Fibroblast of the conjunctiva (primary cell): Measurements from ENCODE around the gene MRPL16.

ENCODE experiments used
- DNase-seq: peaks from one replicate; pipeline ENCODE4 v3.0.0-alpha.2; 2010; ENCODE audit warnings: low read depth

The MRPL16 gene

DNA sequence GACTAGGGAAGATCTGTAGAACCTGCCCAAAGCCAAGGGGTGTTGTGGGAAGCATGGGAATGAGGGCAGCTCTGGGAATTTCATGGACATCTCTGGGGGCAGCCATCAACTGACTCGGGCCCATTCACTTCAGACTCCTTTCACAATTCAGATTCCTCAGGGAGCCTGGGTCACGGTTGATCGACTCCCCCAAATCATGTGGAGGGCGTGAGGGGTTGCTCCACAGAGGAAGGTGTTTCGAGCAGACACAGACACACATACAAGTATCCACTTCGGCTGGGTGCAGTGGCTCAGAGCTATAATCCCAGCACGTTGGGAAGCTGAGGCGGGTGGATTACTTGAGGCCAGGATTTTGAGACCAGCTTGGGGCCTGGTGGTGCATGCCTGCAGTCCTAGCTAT is 39.7 kb downstream of the MRPL16 start:
- DNase-seq, result no peak

DNA sequence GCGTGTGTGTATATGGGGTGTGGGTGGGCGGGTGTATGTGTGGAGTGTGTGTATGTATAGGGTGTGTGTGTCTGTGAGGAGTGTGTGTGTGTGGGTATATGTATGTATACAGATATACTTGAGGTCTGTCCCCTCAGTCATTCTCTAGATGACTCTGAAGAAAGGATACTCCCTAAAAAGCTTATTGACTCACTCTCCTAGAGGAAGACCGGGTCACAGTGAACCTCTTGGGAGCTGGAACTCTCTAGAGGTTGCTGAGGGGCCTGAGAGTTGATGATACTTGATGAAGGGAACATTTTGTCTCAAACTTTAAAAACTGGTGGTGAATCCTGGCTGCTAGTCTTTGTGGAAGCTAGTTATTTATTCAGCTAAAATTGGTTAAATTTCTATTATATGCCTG is 40.3 kb downstream of the MRPL16 start:
- no peak for DNase-seq

DNA sequence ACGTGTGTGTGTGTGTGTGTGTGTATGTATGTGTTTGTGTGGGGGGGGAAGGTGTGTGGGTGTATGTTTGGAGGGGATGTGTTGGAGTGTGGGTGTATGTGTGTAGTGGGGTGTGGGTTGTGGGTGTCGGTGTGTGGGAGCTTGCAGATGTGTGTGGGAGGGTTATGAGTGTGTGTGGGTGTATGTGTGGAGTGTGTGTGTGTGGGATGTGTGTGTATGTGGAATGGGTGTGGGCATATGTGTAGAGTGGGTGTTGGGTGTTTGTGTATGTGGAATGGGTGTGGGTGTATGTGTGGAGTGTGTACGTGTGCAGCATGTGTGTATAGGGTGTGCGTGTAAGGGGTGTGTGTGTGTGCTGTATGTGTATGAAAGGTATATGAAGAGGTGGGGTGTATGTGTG is 40.8 kb downstream of the MRPL16 start:
- DNase-seq, result no peak

DNA sequence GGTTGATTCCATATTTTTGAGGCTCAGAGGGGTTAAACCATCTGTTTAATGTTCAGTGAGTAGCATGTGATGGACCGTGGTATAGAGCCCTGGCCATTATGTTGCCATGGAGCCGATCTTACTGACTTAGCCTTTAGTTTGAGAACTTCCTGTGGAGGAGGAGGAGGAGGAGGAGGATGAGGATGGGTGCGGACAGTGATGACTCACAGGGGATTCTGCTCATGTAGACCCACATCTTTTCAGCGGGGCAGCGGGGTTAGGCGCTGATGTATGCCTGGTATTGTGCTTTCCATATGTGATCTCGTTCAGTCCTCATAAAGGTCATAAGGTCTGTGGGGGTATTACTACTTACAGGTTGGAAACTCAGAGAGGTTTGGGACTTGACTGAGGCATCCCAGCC is 41.5 kb downstream of the MRPL16 start:
- DNase-seq, result no peak

DNA sequence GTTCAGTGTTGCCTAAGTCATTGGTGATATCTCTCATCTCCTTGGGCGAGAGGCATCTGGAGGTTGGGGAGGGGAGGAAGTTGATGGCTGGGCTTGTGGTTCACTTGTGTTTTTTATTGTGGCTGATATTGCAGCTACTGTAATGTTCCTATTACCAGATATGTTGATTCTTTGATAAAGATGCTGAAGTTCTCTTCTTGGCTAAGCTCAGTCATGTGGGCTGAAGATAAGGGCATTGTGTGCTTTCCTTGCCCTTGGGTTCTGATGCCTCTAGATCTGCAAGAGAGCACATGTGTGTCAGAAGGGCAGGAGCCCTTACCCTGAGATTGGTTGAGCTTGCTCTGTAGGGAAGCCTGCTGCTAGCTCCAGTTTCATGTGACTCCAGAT is 43.4 kb downstream of the MRPL16 start:
- DNase-seq, result no peak

DNA sequence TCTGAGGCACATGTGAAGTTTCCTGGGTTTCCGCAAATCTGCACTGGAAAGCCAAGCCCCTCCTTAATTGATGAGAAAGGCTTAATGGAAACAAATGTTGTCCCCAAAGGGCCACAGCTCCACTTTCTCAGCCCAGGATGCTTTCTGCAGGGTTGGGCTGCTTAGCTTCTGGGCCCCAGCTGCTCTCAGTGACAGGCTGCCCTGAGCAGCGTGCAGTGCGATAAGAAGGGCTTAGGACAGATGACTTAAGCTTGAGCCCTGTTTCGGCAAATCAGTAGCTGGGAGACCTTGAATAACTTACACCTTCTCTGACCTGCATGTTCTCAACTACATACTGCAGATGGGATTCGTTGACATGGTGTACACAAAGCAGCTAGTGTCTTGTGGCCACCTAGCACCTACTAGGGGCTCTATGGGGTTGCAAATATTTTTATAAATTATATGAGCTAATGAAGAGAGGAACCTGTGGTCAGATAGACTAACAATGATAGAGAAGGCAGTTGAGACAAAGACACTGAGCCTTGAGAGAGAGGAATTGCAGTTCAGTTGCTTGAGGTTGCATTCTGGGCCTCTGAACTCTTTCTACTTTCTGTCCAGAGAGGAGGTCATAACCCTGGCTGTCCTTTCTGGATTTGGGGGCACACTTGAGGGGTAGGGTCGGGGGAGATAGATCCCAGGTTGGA is 43.9 kb downstream of the MRPL16 start:
- no peak for DNase-seq

DNA sequence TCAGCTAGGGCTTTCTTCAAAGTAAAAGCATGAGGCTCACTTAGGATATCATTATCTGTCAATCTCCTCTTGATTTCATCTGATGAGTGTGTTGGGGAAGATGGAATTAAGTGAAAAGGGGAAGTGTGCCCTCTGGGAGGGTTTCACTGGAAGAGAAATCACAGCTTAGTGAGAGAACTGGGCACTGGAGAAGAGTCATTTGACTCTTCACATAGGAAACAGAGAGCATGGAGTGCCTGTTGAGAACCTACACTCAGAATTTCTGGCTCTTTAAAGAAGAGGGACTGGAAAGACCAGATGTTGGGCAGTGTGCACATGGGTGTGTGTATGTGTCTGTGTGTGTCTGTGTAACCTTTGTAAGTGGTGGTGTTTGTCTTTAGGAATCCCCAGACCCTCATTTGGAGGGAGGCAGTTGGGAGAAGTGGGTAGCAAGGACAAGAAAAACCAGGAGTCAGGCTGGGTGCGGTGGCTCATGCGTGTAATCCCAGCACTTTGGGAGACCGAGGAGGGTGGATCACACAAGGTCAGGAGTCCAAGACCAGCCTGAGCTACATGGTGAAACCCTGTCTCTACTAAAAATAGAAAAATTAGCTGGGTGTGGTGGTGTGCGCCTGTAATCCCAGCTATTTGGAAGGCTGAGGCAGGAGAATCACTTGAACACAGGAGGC is 45.4 kb downstream of the MRPL16 start:
- DNase-seq, result no peak

DNA sequence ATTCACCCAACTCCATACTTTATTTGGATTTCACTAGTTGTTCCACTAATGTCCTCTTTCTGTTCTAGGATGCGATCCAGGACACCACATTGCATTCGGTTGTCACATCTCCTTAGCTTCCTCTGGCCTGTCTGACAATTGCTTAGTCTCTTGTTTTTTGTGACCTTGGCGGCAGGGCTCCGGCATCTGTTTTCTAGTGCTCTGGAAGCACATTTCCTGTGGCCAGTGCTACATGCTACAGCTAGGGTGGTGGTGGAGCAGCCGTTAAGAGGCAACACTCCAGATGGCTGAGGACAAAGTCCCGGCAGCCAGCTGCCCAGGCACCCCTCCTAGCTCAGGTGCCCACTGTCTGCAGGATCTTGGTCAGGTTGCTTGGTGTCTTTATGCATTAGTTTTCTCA is 48.6 kb downstream of the MRPL16 start:
- DNase-seq, result no peak

DNA sequence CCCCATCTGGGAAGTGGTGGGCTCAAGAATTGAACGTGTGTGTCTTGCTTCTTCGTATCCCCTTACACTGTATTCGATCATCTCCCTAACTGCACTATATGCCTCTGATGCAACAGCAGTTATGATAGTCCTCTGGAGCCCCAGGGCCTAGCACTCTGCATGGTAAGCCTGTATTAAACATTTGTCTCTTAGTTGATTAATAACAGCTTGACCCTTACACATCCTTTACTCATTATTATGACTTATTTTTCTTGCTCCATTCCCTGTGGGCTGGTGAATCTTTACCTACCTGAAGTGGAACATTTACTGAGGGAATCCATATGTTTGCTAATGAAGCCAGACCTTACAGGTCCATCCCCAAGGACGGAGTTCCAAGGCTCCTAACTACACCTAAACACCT is 49.8 kb downstream of the MRPL16 start:
- DNase-seq, result no peak

DNA sequence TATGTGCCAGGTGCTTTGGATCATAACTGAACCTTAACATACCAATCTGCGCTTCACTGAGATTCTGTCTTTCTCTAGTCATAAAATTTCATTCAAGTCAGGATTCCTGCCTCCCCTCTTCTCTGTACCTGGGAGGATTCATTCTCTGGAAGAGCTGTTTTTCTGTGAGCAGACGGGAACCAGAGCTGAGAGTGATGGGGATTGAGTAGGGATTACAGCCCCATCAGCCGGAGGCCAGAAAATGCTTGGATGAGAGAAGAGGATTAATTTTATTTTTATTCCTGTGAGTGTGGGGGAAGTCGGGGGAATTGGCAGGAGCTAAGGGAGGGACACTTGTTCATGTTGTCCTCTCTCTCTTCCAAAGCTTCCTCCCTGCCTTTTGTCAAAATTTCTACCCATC is 50.7 kb downstream of the MRPL16 start:
- no peak for DNase-seq

DNA sequence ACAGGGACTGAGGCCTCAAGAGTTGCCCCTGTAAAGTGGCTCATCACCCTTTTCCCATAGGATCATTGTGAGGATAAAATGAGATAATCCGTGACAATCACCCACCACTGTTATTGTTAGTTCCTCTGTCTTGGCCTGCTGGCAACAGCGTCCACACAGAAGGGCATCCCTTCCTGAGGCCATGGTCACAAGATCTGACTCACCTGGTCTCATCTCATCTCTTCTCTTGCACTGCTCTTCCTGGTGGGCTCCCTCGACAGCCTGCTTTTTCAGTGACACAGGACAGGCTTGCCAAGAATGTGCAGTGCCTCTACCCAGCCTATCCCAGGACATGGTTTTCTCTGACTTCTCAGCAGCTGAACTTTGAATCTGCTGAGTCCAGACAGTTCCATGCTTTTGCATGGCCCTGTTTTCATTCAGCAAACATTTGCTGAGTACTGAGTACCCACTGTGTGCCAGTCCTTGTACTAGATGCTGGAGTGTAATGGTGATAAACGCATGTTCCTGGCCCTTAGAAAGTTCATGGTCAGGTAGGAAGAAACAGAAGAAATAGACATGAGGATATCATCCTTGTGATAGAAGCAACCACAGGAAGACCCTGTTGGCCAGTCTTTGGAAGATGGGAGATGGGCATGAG is 52.1 kb downstream of the MRPL16 start:
- no peak for DNase-seq

DNA sequence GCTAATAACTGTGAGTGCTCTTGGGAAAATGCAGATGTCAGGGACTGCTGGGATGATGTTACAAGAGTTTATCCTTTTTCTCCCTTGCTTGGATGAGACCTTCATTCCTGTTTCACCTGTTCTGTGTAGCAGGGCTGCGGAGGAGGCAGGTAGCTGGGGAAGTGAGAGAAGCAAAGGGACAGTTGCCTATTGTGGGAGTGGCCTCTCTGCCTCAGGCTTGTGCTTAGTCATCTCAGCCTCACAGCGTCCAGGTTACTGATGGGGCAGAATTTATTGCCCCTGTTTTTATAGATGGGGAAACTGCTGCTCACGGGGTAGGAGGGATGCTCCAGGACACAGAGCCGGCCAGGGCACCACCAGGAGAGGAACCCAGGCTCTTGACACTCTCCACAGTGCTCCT is 53.7 kb downstream of the MRPL16 start:
- no peak for DNase-seq

DNA sequence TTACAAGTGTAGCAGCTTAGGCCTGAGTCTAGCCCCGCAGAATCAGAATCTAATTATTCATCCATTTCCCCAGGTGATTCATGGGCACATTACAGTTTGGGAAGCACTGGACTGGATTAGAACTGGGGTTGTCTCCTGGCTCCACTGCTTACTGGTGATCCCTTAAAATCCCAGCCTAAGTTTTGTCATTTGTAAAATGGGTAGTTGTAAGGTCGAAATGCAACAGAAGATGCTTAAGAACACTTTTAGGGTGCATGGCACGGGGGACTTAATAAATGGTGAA is 54.1 kb downstream of the MRPL16 start:
- DNase-seq, result no peak
